Measurements from ENCODE around the gene SLC66A1. TPM values are rescaled to one million over a fixed set of nuclear protein-coding genes. Genes with fewer than 3 reads are reported as not detected.

SLC66A1 gene
- total and polyA plus RNA-seq, 4 donors = 4.0 to 15.2 (median 10.6) TPM

DNA sequence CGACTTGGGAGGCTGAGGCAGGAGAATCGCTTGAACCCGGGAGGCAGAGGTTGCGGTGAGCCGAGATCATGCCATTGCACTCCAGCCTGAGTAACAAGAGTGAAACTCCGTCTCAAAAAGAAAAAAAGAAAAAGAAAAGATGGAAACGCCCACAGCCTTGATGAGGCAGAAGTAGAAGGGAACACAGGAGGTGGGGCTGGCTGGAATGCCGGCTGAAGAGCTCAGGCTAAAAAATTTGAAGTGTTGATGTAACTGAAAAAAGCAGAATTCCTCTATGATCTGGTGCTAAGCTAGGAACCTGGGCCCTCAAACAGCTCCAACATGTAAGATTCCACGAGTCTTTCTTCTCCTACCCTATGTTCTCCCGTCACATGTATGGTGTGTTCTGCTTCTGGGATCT is 53.6 kb downstream of the SLC66A1 start:
- H3K4me1 ChIP-seq (ENCODE audit: control insufficient read depth in 1 of 2, insufficient read depth in 2 of 2, low read length in 2 of 2) = no peaks in the 10 kb centered on the region
- intact Hi-C loops (cut with DNase I) = no loop called here
- H3K27ac ChIP-seq (ENCODE audit: low read depth in 1 of 2, low read length in 2 of 2) = no peak overlapping the region
- DNase-seq = no peak
- no peaks in the 10 kb centered on the region for H3K36me3 ChIP-seq (ENCODE audit: control insufficient read depth in 1 of 2, insufficient read depth in 2 of 2, low read length in 1 of 2)
- WGBS, 2 donors = 59 to 71% methylated on average over 10 of the region's 10 CpGs
- H3K4me3 ChIP-seq (ENCODE audit: low read length in 2 of 2) = no peak overlapping the region
- H3K27me3 ChIP-seq (ENCODE audit: control insufficient read depth in 1 of 2, insufficient read depth in 2 of 2, low read length in 1 of 2) = no peaks in the 10 kb centered on the region
- ATAC-seq (ENCODE audit: low FRiP score) = no peak
- H3K9me3 ChIP-seq (ENCODE audit: control insufficient read depth, low read length) = no peaks in the 10 kb centered on the region

DNA sequence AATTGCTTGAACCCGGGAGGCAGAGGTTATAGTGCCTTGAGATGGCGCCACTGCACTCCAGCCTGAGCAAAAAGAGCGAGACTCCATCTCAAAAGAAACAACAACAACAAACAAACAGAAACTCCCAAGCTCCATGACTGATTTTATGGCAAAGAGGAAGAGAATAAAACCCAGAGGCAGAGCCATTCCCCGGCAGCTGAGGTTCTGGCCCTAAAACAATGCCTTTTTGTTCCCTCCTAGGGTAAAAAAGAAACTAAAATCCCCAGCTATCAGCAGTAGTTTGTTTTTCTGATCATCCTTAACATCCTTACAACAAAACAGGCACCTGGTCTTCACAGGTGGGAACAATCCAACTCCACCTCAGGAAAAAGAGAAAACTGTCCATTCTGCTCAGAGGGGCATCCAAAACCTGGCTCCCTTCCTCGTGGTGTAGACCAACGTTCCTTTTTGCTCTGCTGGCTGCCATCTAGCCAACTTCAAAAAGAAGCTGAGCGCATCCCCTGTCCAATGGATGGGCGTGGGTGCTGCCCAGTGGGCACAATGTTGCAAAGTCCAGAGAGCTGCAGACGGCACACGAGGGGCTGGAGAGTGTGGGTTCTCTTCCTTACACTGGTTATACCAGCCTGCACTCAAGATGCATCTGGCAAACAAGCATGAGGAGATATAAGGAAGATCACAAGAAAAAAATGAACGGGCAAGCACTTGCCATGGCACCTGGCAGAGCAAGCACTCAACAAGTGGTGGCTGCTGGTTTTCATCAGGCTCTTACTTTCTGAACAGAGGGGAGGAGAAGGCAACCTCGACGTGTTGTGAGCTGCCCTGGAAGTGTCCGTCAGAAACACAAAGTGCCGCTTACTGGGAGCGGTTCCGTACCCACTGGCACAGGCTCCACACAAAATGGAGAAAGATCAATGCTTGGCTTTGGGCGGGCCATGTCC is 54.7 kb downstream of the SLC66A1 start:
- WGBS, 2 donors = 84 to 87% methylated on average over 18 of the region's 18 CpGs
- no peaks in the 10 kb centered on the region for H3K27me3 ChIP-seq (ENCODE audit: control insufficient read depth in 1 of 2, insufficient read depth in 2 of 2, low read length in 1 of 2)
- H3K9me3 ChIP-seq (ENCODE audit: control insufficient read depth, low read length) = no peaks in the 10 kb centered on the region
- H3K4me1 ChIP-seq (ENCODE audit: control insufficient read depth in 1 of 2, insufficient read depth in 2 of 2, low read length in 2 of 2) = no peaks in the 10 kb centered on the region
- H3K36me3 ChIP-seq (ENCODE audit: control insufficient read depth in 1 of 2, insufficient read depth in 2 of 2, low read length in 1 of 2) = no peaks in the 10 kb centered on the region
- intact Hi-C loops (cut with DNase I) = no loop called here
- H3K27ac ChIP-seq (ENCODE audit: low read depth in 1 of 2, low read length in 2 of 2) = no peak overlapping the region
- no peak for DNase-seq
- H3K4me3 ChIP-seq (ENCODE audit: low read length in 2 of 2) = no peak overlapping the region
- no peak for ATAC-seq (ENCODE audit: low FRiP score)

DNA sequence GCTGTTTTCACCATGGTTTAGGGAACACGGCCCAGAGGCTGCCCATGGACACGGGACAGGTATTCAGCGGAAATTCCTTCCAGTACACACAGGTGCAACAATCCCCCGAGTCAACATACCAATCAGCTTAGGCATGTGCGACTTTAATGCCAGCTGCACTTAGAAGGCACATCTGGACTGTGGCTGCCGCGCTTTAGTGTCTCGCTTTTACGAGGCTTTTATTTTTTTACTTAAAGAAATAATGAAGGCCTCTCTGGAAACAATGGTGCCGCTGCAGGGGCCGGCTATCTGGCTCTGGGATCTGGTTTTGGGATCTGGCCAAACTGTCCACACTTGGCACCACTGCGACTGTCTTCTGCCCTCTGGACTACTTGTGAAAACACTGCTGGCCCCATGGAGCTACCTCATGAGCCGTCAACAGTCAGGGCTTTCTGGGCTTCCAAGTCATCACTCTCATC is 55.5 kb downstream of the SLC66A1 start:
- H3K36me3 ChIP-seq (ENCODE audit: control insufficient read depth in 1 of 2, insufficient read depth in 2 of 2, low read length in 1 of 2) = no peaks in the 10 kb centered on the region
- DNase-seq = no peak
- H3K4me3 ChIP-seq (ENCODE audit: low read length in 2 of 2) = no peak overlapping the region
- no peaks in the 10 kb centered on the region for H3K9me3 ChIP-seq (ENCODE audit: control insufficient read depth, low read length)
- H3K27me3 ChIP-seq (ENCODE audit: control insufficient read depth in 1 of 2, insufficient read depth in 2 of 2, low read length in 1 of 2) = no peaks in the 10 kb centered on the region
- H3K4me1 ChIP-seq (ENCODE audit: control insufficient read depth in 1 of 2, insufficient read depth in 2 of 2, low read length in 2 of 2) = no peaks in the 10 kb centered on the region
- intact Hi-C loops (cut with DNase I) = no loop called here
- H3K27ac ChIP-seq (ENCODE audit: low read depth in 1 of 2, low read length in 2 of 2) = no peak overlapping the region
- 28 to 39% methylated on average over 13 of the region's 13 CpGs for WGBS, 2 donors
- ATAC-seq (ENCODE audit: low FRiP score) = no peak

DNA sequence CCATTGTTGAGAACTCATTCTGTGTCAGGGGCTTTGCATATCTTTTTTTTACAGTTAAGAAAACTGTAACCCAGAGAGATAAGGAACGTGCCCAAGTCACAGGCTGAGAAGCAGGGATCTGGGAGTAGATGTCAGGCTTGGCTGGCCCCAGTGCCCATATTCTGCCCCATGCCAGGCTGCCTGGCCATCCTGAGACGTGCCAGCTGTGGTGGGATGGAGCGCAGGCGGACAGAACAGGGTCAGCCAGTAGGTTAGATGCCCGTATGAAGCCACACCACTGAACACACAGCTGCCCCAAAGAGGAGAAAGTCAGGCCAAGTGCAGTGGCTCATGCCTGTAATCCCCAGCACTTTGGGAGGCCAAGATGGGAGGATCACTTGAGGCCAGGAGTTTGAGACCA is 55.9 kb downstream of the SLC66A1 start:
- no peaks in the 10 kb centered on the region for H3K36me3 ChIP-seq (ENCODE audit: control insufficient read depth in 1 of 2, insufficient read depth in 2 of 2, low read length in 1 of 2)
- intact Hi-C loops (cut with DNase I) = no loop called here
- no peak overlapping the region for H3K4me3 ChIP-seq (ENCODE audit: low read length in 2 of 2)
- no peak overlapping the region for H3K27ac ChIP-seq (ENCODE audit: low read depth in 1 of 2, low read length in 2 of 2)
- no peaks in the 10 kb centered on the region for H3K27me3 ChIP-seq (ENCODE audit: control insufficient read depth in 1 of 2, insufficient read depth in 2 of 2, low read length in 1 of 2)
- no peaks in the 10 kb centered on the region for H3K4me1 ChIP-seq (ENCODE audit: control insufficient read depth in 1 of 2, insufficient read depth in 2 of 2, low read length in 2 of 2)
- no peaks in the 10 kb centered on the region for H3K9me3 ChIP-seq (ENCODE audit: control insufficient read depth, low read length)
- DNase-seq (no peak), ATAC-seq (ENCODE audit: low FRiP score) (no peak)
- WGBS, 2 donors = 25 to 41% methylated on average over 5 of the region's 5 CpGs

DNA sequence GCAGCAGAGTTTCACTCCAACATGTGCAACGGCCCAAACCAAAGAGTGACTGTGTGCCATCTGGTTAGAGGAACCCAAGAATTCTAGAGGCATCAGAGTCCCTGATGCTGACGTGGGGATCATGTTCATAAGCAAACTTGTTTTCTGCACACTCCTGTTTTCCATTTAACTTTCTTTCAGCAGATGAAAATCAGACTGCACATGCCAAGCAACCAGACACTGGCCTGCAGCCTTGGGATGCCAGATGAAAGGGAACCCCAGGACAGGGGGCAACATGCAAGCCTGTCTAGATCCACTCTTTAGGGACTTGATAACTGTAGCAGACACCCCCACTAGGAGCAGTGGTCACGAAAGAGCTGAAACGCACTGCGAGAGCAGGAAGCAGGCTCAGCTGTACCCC is 56.8 kb downstream of the SLC66A1 start:
- Histone ChIP-seq H3K9me3 (ENCODE audit: control insufficient read depth, low read length) (no peaks in the 10 kb centered on the region), H3K4me1 (ENCODE audit: control insufficient read depth in 1 of 2, insufficient read depth in 2 of 2, low read length in 2 of 2) (no peaks in the 10 kb centered on the region), H3K27me3 (ENCODE audit: control insufficient read depth in 1 of 2, insufficient read depth in 2 of 2, low read length in 1 of 2) (no peaks in the 10 kb centered on the region), H3K36me3 (ENCODE audit: control insufficient read depth in 1 of 2, insufficient read depth in 2 of 2, low read length in 1 of 2) (no peaks in the 10 kb centered on the region), H3K4me3 (ENCODE audit: low read length in 2 of 2) (no peak overlapping the region), H3K27ac (ENCODE audit: low read depth in 1 of 2, low read length in 2 of 2) (no peak overlapping the region)
- ATAC-seq (ENCODE audit: low FRiP score) = no peak
- no peak for DNase-seq
- 72 to 76% methylated on average over 5 of the region's 5 CpGs for WGBS, 2 donors
- intact Hi-C loops (cut with DNase I) = no loop called here

DNA sequence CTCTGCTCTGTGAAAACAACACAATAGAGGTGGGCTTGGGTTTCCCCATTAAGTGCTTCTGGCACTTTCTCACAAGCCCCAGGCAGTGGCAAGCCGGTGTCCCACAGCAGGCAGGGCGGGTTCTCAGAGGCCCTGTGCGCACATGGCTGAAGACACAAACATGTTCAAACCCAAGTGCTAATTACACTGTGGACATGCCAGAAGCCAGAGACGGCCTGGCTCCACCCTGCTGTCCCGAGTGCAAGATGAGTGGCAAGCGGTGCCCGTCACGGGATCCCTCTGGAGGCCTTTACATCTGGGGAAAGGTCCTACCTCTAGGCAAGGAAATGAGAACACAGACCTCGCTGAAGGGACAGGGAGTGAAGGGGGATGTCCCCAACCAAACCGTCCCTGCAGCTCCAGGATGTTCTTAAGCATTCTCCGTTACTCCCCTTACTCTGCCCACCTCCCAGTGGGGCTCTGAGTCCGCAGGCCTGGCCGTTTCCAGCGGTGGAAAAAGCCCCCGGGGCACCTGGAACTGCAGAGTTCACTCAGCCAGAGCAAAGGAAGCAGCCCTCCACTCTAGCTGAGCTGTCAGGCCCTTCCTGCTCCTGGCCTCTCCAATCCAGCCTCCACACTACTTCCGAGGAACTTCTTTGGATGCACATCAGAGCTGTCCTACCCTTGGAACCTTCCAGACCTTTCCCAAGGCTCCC is 57.4 kb downstream of the SLC66A1 start:
- DNase-seq (no peak), ATAC-seq (ENCODE audit: low FRiP score) (peak; percentile 16)
- Histone ChIP-seq H3K9me3 (ENCODE audit: control insufficient read depth, low read length) (no peaks in the 10 kb centered on the region), H3K4me3 (ENCODE audit: low read length in 2 of 2) (no peak overlapping the region), H3K27me3 (ENCODE audit: control insufficient read depth in 1 of 2, insufficient read depth in 2 of 2, low read length in 1 of 2) (no peaks in the 10 kb centered on the region), H3K27ac (ENCODE audit: low read depth in 1 of 2, low read length in 2 of 2) (no peak overlapping the region), H3K36me3 (ENCODE audit: control insufficient read depth in 1 of 2, insufficient read depth in 2 of 2, low read length in 1 of 2) (no peaks in the 10 kb centered on the region), H3K4me1 (ENCODE audit: control insufficient read depth in 1 of 2, insufficient read depth in 2 of 2, low read length in 2 of 2) (no peaks in the 10 kb centered on the region)
- intact Hi-C loops (cut with DNase I) = no loop called here
- WGBS, 2 donors = 77 to 78% methylated on average over 16 of the region's 16 CpGs

DNA sequence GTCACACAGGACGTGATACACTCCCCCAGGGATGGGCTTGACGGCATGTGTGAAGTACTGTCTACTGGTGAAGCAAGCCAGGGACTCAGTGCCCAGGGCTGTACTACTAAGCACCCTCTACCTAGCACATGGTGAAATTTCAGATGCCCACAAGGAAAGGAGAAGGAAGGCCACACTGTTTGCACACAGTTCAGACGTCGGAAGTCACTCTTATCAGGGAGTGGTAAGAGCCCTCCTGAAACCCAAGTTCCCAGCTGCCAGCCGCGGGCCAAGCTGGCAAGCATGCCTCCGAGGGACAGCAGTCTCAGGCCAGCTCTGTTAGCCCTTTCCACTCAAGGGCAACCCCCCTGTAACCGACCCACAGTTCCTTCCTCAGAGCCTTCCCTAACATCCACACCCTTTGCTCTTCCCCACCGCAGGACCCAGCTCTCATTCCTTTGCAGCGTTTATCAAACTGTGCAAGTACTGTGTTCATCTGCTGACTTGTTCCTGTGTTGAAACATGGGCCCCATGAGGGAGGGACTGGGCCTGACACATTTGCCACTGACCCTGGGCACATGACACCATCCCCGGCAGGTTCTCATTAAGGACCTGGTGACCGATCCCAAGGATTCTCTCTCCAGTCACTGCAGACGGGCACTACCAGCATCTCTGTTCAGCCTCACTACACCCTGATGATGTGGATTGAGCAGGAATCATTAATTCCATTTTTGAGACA is 58.5 kb downstream of the SLC66A1 start:
- no peaks in the 10 kb centered on the region for H3K9me3 ChIP-seq (ENCODE audit: control insufficient read depth, low read length)
- WGBS, 2 donors = 63 to 68% methylated on average over 13 of the region's 13 CpGs
- intact Hi-C loops (cut with DNase I) = no loop called here
- no peak for DNase-seq
- no peak overlapping the region for H3K4me3 ChIP-seq (ENCODE audit: low read length in 2 of 2)
- ATAC-seq (ENCODE audit: low FRiP score) = no peak
- H3K27ac ChIP-seq (ENCODE audit: low read depth in 1 of 2, low read length in 2 of 2) = no peak overlapping the region
- no peaks in the 10 kb centered on the region for H3K36me3 ChIP-seq (ENCODE audit: control insufficient read depth in 1 of 2, insufficient read depth in 2 of 2, low read length in 1 of 2)
- H3K27me3 ChIP-seq (ENCODE audit: control insufficient read depth in 1 of 2, insufficient read depth in 2 of 2, low read length in 1 of 2) = no peaks in the 10 kb centered on the region
- H3K4me1 ChIP-seq (ENCODE audit: control insufficient read depth in 1 of 2, insufficient read depth in 2 of 2, low read length in 2 of 2) = no peaks in the 10 kb centered on the region

DNA sequence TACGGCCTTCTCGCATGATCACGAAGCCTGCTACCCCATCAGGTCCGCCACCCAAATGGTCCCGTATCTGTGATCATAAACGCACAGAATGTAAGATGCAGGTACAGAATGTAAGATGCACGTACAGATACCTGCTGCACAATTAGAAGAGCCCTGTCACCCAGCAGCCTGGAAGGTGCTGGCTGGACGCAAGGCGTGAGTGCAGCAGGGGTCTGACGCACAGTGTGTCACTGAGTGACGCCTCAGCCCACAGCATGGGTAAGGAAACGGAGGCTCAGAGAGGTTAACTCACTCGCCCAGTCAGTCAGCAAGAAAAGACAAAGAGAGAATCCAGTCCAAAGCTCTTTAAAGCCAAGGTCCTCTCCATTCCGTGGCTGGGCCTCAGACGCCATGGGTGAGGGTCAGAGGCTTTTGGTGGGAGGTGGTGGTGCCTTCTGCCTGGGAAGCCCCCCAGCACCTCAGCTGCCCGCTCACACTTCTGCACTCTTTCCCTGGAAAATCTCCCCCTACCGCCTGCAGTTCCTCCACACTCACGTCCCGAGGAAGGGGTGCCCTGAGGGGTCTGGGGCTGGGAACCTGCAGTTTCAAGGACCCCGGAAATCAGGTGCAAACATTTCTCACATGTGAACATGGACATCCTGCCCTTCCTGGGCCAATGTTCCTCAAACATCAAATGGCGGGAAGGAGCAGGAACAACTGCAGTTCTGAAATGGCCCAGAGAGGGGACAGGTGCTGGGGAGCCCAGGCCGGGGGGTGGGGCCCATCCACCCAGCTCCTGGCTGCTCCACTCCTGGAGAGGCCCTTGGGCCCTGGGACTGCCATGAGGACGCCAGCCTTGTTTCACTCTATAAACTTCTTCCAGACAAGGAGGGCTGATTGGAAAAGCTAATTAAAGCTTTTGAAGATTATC is 59.4 kb downstream of the SLC66A1 start:
- WGBS, 2 donors = 92% methylated on average over 23 of the region's 23 CpGs
- no peak for ATAC-seq (ENCODE audit: low FRiP score)
- Histone ChIP-seq H3K27me3 (ENCODE audit: control insufficient read depth in 1 of 2, insufficient read depth in 2 of 2, low read length in 1 of 2) (no peaks in the 10 kb centered on the region), H3K9me3 (ENCODE audit: control insufficient read depth, low read length) (no peaks in the 10 kb centered on the region), H3K4me3 (ENCODE audit: low read length in 2 of 2) (no peak overlapping the region), H3K27ac (ENCODE audit: low read depth in 1 of 2, low read length in 2 of 2) (no peak overlapping the region), H3K4me1 (ENCODE audit: control insufficient read depth in 1 of 2, insufficient read depth in 2 of 2, low read length in 2 of 2) (no peaks in the 10 kb centered on the region), H3K36me3 (ENCODE audit: control insufficient read depth in 1 of 2, insufficient read depth in 2 of 2, low read length in 1 of 2) (no peaks in the 10 kb centered on the region)
- no peak for DNase-seq
- intact Hi-C loops (cut with DNase I) = no loop called here
